Measurements from ENCODE around the gene CCDC40. TPM values are rescaled to one million over a fixed set of nuclear protein-coding genes. Genes with fewer than 3 reads are reported as not detected.
A peak's percentile ranks its signal among the peaks of the same experiment; 100 is the strongest.

The CCDC40 gene
- total RNA-seq, 1 donor from 2014 or later = 5.4 TPM

DNA sequence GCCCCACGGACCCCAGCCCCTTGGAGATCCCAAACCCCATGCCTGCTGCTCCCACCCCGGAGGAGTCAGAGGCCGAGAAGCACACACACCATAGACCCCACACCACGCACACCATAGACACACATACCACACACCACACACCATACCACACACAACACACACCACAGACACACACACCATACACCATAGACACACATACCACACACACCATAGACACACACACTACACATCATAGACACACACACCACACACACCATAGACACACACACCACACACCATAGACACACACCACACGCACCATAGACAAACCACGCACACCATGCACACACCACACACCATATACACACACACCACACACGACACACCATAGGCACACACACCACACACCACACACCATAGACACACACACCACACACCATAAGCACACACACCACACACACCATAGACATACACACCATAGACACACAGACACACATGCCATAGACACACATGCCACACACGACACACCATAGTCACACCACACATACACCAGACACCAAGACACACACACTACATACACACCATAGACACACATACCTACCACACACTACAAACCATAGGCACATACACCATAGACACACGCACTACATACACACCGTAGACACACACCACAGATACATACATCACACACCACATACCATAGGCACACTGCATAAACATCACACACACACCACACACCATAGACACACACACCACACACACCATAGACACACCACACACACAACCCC is 12.1 kb upstream of the CCDC40 start:
- H3K4me1 ChIP-seq = peaks cover 7 to 26% of the 10 kb centered on the region in 2 donors

DNA sequence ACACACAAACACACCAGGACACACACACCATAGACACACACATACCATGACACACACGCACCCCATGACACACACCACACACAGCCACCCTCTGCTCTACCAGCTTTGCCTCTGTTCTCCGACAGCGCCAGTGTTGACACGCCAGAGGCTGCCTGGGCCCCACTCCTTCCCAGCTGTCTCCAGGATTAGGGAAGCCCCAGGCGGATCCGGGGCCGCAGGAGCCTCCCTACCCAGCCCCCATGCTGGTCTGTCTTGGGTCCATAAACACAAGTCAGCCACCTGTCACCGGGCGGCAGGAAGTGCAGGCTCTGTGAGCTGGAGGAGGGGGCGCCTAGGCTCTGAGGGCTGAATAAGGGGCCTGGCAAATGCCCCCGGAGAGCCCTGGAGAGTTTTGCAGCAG is 11.3 kb upstream of the CCDC40 start:
- no peaks in the 10 kb centered on the region for H3K36me3 ChIP-seq
- DNase-seq (ENCODE audit: low spot score in 2 of 2) = no peak
- no peaks in the 10 kb centered on the region for H3K27me3 ChIP-seq
- H3K4me1 ChIP-seq = peaks cover 14 to 33% of the 10 kb centered on the region in 2 donors
- no peak overlapping the region for H3K27ac ChIP-seq
- intact Hi-C loops (cut with DNase I) = no loop called here
- TF ChIP-seq, protein P1, sequence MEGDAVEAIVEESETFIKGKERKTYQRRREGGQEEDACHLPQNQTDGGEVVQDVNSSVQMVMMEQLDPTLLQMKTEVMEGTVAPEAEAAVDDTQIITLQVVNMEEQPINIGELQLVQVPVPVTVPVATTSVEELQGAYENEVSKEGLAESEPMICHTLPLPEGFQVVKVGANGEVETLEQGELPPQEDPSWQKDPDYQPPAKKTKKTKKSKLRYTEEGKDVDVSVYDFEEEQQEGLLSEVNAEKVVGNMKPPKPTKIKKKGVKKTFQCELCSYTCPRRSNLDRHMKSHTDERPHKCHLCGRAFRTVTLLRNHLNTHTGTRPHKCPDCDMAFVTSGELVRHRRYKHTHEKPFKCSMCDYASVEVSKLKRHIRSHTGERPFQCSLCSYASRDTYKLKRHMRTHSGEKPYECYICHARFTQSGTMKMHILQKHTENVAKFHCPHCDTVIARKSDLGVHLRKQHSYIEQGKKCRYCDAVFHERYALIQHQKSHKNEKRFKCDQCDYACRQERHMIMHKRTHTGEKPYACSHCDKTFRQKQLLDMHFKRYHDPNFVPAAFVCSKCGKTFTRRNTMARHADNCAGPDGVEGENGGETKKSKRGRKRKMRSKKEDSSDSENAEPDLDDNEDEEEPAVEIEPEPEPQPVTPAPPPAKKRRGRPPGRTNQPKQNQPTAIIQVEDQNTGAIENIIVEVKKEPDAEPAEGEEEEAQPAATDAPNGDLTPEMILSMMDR (IDR thresholded peaks at IDR 0.05) = no peak
- H3K4me3 ChIP-seq = no peak overlapping the region
- H3K9me3 ChIP-seq = no peaks in the 10 kb centered on the region

More for the DNA sequence above, 12.1 kb upstream of the CCDC40 start:
- no peaks in the 10 kb centered on the region for H3K36me3 ChIP-seq
- H3K4me3 ChIP-seq = peak overlapping the region; percentile 20 to 52
- no peaks in the 10 kb centered on the region for H3K27me3 ChIP-seq
- intact Hi-C loops (cut with DNase I) = no loop called here
- H3K9me3 ChIP-seq = no peaks in the 10 kb centered on the region
- TF ChIP-seq, protein P1 (IDR thresholded peaks at IDR 0.05) = no peak
- no peak for DNase-seq (ENCODE audit: low spot score in 2 of 2)
- H3K27ac ChIP-seq = peak overlapping the region in 1 of 2 donors; percentile 6

DNA sequence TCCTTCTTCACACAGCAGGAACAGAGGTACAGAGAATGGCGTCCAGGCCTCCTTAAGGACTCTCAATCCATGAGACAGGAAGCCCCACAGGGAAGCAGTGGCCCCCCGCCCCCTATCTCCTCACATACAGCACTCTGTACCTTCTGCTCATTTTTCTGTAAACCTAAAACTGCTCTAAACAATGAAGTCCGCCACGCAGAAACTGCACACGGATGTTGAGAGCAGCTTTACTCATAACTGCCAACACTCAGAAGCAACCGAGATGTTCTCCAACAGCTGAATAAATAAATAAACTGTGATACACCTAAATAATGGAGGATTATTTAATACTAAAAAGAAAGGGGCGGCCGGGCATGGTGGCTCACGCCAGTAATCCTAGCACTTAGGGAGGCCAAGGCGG is 10.6 kb upstream of the CCDC40 start:
- intact Hi-C loops (cut with DNase I) = no loop called here
- Histone ChIP-seq H3K4me1 (peaks cover 15 to 40% of the 10 kb centered on the region in 2 donors), H3K27ac (no peak overlapping the region), H3K36me3 (no peaks in the 10 kb centered on the region), H3K9me3 (no peaks in the 10 kb centered on the region), H3K27me3 (no peaks in the 10 kb centered on the region), H3K4me3 (no peak overlapping the region)
- TF ChIP-seq, protein P1 (IDR thresholded peaks at IDR 0.05) = no peak
- DNase-seq (ENCODE audit: low spot score in 2 of 2) = no peak

DNA sequence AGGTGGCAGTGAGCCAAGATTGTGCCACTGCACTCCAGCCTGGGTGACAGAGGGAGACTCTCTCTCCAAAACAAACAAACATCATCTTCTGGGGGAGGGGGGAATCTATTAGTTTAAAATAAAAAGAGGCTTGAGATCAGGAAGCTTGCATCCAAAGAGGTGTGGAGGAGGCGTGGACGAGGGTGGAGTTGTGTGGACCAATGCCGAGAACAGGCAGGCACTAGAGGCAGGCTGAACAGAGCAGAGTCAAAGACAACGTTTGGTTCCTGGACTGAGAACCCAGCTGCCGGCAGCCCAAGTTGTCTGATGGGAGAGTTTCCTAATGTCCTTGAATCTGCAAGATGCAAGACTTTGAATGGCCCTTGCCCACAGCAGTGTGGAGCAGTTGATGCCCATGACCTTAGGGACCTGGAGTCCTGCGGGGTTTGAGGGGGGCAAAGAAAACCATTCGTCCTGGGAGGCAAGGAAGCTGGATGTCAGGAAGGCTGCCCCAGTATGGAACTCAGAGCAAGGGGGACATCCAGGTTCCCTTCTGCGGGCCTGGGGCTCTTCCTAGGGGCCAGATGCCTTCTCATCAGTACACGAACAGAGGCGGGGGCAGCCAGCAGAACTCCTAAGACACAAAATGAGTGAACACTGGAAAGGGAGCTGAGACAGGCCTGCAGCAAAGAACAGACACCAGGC is 9.9 kb upstream of the CCDC40 start:
- DNase-seq (ENCODE audit: low spot score in 2 of 2) = no peak
- Histone ChIP-seq H3K4me3 (no peak overlapping the region), H3K36me3 (no peaks in the 10 kb centered on the region), H3K27me3 (no peaks in the 10 kb centered on the region), H3K27ac (no peak overlapping the region), H3K9me3 (no peaks in the 10 kb centered on the region), H3K4me1 (peaks cover 15 to 42% of the 10 kb centered on the region in 2 donors)
- intact Hi-C loops (cut with DNase I) = no loop called here
- TF ChIP-seq, protein P1 (IDR thresholded peaks at IDR 0.05) = no peak

DNA sequence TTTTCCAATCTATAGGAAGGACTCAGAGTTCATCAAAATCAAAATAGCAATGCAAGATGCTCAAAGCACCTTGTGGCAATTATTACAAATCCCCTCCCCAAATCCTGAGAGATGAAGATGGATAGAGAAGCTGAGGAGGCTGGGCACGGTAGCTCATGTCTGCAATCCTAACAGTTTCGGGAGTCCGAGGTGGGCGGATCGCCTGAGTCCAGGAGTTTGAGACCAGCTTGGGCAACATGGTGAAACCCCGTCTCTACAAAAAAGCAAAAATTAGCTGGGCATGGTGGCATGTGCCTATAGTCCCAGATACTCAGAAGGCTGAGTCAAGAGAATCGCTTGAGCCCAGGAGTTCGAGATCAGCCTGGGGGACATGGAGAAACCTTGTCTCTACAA is 9.4 kb upstream of the CCDC40 start:
- intact Hi-C loops (cut with DNase I) = no loop called here
- Histone ChIP-seq H3K36me3 (no peaks in the 10 kb centered on the region), H3K27me3 (no peaks in the 10 kb centered on the region), H3K4me1 (peaks cover 15 to 42% of the 10 kb centered on the region in 2 donors), H3K27ac (no peak overlapping the region), H3K4me3 (no peak overlapping the region), H3K9me3 (no peaks in the 10 kb centered on the region)
- no peak for DNase-seq (ENCODE audit: low spot score in 2 of 2)
- TF ChIP-seq, protein P1 (IDR thresholded peaks at IDR 0.05) = no peak
